IMR-90 (cell line): Measurements from ENCODE around the gene KCNQ1.

Experiments
- BHLHE40 ChIP-seq: fragments of 150-350 bp; IDR thresholded peaks from 2 replicates; pipeline ENCODE4 v1.6.1; 2016; ENCODE audit warnings: mild to moderate bottlenecking, low read depth, low read length
- FOS ChIP-seq: fragments of 150-350 bp; IDR thresholded peaks from 2 replicates; pipeline ENCODE4 v1.6.1; 2016; ENCODE audit warnings: low read depth, low read length
- MAFK ChIP-seq: IDR thresholded peaks from 2 replicates; pipeline ENCODE4 v1.6.1; 2012; ENCODE audit warnings: low read depth, low read length, improper control_type of control experiment
- MAZ ChIP-seq: IDR thresholded peaks from 2 replicates; pipeline ENCODE4 v1.6.1; 2012; ENCODE audit warnings: low read depth, mild to moderate bottlenecking, low read length, improper control_type of control experiment, moderate library complexity, borderline replicate concordance
- MXI1 ChIP-seq: IDR thresholded peaks from 2 replicates; pipeline ENCODE4 v1.6.1; 2012; ENCODE audit warnings: low read depth, mild to moderate bottlenecking, low read length, moderate library complexity, borderline replicate concordance
- POLR2A ChIP-seq: IDR thresholded peaks from 2 replicates; pipeline ENCODE4 v1.6.1; 2012; ENCODE audit warnings: mild to moderate bottlenecking, low read depth, low read length
- RAD21 ChIP-seq: IDR thresholded peaks from 2 replicates; pipeline ENCODE4 v1.6.1; 2012; ENCODE audit warnings: low read length, improper control_type of control experiment
- SMC3 ChIP-seq: fragments of 150-350 bp; IDR thresholded peaks from 2 replicates; pipeline ENCODE4 v1.6.1; 2016; ENCODE audit warnings: low read depth, mild to moderate bottlenecking, antibody characterized with exemption, low read length, moderate library complexity
- TF ChIP-seq, protein P1 (sequence below): conservative IDR thresholded peaks from 2 replicates; pipeline ENCODE4 v1.5.1; 2012; ENCODE audit warnings: mild to moderate bottlenecking, low read depth, low read length, improper control_type of control experiment
- TF ChIP-seq, protein P2 (sequence below): fragments of 150-350 bp; IDR thresholded peaks from 2 replicates; pipeline ENCODE4 v1.6.1; 2017; ENCODE audit warnings: mild to moderate bottlenecking, antibody characterized with exemption, low read length, low read depth
- TF ChIP-seq, protein P3 (sequence below): fragments of 150-350 bp; IDR thresholded peaks from 2 replicates; pipeline ENCODE4 v1.6.1; 2016; ENCODE audit warnings: low read depth, mild to moderate bottlenecking, low read length, moderate library complexity, borderline replicate concordance

DNA sequence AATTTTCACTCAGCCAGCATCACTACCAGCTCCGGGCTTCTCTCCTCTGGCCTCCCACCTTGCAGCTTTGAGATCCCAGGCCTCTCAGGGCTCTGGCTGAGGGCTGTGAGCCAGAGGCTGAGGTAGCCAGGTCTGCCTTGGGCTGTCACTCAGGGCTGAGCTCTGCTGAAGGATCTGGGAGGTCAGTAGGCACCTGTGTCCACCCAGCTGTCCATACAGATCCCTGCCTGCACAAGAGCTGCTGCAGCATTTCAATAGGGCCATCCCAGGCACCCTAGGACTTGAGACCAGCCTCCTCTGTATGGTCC lies 242.4 kb downstream of the KCNQ1 start:
- TF ChIP-seq POLR2A, result no peak
- TF ChIP-seq SMC3, result no peak
- TF ChIP-seq, protein P1, sequence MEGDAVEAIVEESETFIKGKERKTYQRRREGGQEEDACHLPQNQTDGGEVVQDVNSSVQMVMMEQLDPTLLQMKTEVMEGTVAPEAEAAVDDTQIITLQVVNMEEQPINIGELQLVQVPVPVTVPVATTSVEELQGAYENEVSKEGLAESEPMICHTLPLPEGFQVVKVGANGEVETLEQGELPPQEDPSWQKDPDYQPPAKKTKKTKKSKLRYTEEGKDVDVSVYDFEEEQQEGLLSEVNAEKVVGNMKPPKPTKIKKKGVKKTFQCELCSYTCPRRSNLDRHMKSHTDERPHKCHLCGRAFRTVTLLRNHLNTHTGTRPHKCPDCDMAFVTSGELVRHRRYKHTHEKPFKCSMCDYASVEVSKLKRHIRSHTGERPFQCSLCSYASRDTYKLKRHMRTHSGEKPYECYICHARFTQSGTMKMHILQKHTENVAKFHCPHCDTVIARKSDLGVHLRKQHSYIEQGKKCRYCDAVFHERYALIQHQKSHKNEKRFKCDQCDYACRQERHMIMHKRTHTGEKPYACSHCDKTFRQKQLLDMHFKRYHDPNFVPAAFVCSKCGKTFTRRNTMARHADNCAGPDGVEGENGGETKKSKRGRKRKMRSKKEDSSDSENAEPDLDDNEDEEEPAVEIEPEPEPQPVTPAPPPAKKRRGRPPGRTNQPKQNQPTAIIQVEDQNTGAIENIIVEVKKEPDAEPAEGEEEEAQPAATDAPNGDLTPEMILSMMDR, result no peak
- TF ChIP-seq MAFK, result no peak
- TF ChIP-seq RAD21, result no peak
- TF ChIP-seq MXI1, result no peak
- TF ChIP-seq, protein P2, sequence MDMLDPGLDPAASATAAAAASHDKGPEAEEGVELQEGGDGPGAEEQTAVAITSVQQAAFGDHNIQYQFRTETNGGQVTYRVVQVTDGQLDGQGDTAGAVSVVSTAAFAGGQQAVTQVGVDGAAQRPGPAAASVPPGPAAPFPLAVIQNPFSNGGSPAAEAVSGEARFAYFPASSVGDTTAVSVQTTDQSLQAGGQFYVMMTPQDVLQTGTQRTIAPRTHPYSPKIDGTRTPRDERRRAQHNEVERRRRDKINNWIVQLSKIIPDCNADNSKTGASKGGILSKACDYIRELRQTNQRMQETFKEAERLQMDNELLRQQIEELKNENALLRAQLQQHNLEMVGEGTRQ, result no peak
- TF ChIP-seq, protein P3, sequence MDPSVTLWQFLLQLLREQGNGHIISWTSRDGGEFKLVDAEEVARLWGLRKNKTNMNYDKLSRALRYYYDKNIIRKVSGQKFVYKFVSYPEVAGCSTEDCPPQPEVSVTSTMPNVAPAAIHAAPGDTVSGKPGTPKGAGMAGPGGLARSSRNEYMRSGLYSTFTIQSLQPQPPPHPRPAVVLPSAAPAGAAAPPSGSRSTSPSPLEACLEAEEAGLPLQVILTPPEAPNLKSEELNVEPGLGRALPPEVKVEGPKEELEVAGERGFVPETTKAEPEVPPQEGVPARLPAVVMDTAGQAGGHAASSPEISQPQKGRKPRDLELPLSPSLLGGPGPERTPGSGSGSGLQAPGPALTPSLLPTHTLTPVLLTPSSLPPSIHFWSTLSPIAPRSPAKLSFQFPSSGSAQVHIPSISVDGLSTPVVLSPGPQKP, result no peak
- TF ChIP-seq FOS, result no peak
- TF ChIP-seq MAZ, result no peak
- no peak for TF ChIP-seq BHLHE40
